Astrocyte of the spinal cord (primary cell): Measurements from ENCODE around the gene CISD2.

Experiments used
- DNase-seq: peaks from one replicate; pipeline ENCODE4 v3.0.0; 2011; ENCODE audit warnings: low read depth, low spot score
- H3K4me3 ChIP-seq: 2 replicates; pipeline ENCODE4 v1.5.1; 2011; ENCODE audit warnings: low read depth, mild to moderate bottlenecking, low read length, moderate library complexity
- CTCF ChIP-seq: IDR thresholded peaks from 2 replicates; pipeline ENCODE4 v1.5.1; 2012; ENCODE audit warnings: low read depth, mild to moderate bottlenecking, low read length, inconsistent platforms
- in situ Hi-C: cut with HindIII; loops from 2 replicates; pipeline ENCODE4 v1.10.0; 2017; ENCODE audit warnings: low sequenced_read_pairs

The CISD2 gene

GRCh38 chr4:102825261-102826091 is 43.3 kb upstream of the CISD2 start:
- in situ Hi-C loops, result no loop called here
- peak; percentile 75 for DNase-seq
- H3K4me3 ChIP-seq, result peak overlapping the region; percentile 79
- no peak for TF ChIP-seq CTCF

GRCh38 chr4:102826105-102826889 is 42.5 kb upstream of the CISD2 start:
- in situ Hi-C loops, result no loop called here
- H3K4me3 ChIP-seq, result peak overlapping the region; percentile 79
- TF ChIP-seq CTCF, result no peak
- no peak for DNase-seq

- TF ChIP-seq CTCF, result peak; percentile 29
- peak; percentile 98 for DNase-seq
- in situ Hi-C loops, result no loop called here
- peak within 1 kb of the TSS; percentile 79 for H3K4me3 ChIP-seq
Observed at GRCh38 chr4:102826890-102827673, 41.7 kb upstream of the CISD2 start, which contains the start of gene UBE2D3. TSS of gene UBE2D3 (minus strand) at chr4:102827551. CDS start at chr4:102826508, 1,043 bp downstream.

GRCh38 chr4:102827674-102828496 is 40.9 kb upstream of the CISD2 start:
- TF ChIP-seq CTCF, result no peak
- H3K4me3 ChIP-seq, result peak overlapping the region; percentile 79
- in situ Hi-C loops, result no loop called here
- DNase-seq, result peak; percentile 100

GRCh38 chr4:102828497-102828808 is 40.3 kb upstream of the CISD2 start:
- H3K4me3 ChIP-seq, result peak overlapping the region; percentile 79
- in situ Hi-C loops, result no loop called here
- no peak for DNase-seq
- no peak for TF ChIP-seq CTCF
